ENCODE measurements around the gene SAT2.
"Not testable (repeated sequence)": the region's sequence is repeated elsewhere in the genome, so short reads cannot be mapped to it uniquely, and the experiment has no call there.

SAT2 gene

GRCh38 chr17:7627250-7628121 lies at the start of gene SAT2:
Gene SAT2, minus strand, starts transcription at chr17:7627821. Its CDS starts 186 bp downstream, at chr17:7627635.
- DNase-seq (ENCODE audit: low read depth in 2 of 2, low spot score in 1 of 2): peak; percentile 70 to 73

DNA sequence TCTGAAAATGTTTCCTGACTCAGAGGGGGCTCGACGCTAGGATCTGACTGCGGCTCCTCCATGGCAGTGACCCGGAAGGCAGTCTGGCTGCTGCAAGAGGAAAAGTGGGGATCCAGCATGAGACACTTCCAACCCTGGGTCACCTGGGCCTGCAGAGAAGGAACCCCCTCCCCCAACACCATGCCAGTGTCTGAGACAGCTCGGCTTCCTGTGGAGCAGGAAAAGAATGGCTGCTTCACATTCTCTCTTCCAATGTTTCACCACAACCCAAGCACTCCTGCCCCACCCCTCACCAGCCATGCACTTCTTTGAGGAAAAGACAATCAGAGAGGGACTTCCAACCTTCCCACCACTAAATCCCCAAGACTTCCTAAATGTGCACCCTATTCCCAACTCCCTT lies 48.9 kb upstream of the SAT2 start:
- DNase-seq (ENCODE audit: low read depth in 2 of 2, low spot score in 1 of 2): no peak

DNA sequence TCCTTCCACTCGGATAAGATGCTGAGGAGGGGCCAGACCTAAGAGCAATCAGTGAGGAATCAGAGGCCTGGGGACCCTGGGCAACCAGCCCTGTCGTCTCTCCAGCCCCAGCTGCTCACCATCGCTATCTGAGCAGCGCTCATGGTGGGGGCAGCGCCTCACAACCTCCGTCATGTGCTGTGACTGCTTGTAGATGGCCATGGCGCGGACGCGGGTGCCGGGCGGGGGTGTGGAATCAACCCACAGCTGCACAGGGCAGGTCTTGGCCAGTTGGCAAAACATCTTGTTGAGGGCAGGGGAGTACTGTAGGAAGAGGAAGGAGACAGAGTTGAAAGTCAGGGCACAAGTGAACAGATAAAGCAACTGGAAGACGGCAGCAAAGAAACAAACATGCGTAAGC lies 47.3 kb upstream of the SAT2 start:
- no peak for DNase-seq (ENCODE audit: low read depth in 2 of 2, low spot score in 1 of 2)

GRCh38 chr17:7673239-7673638 lies 45.6 kb upstream of the SAT2 start:
- DNase-seq (ENCODE audit: low read depth in 2 of 2, low spot score in 1 of 2): no peak

DNA sequence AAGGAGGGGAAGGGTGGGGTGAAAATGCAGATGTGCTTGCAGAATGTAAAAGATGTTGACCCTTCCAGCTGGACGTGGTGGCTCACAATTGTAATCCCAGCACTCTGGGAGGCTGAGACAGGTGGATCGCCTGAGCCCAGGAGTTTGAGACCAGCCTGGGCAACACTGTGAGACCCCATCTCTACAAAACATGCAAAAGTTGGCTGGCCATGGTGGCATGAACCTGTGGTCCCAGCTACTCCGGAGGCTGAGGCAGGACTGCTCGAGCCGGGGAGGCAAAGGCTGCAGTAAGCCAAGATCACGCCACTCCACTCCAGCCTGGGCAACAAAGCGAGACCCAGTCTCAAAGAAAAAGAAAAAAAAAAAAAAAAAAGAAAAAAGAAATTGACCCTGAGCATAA lies 40.9 kb upstream of the SAT2 start:
- DNase-seq (ENCODE audit: low read depth in 2 of 2, low spot score in 1 of 2): no peak

- DNase-seq (ENCODE audit: low read depth in 2 of 2, low spot score in 1 of 2): no peak
Measured at GRCh38 chr17:7667656-7668406, 40.2 kb upstream of the SAT2 start.

- no peak for DNase-seq (ENCODE audit: low read depth in 2 of 2, low spot score in 1 of 2)
Measured at GRCh38 chr17:7656958-7657609, 29.5 kb upstream of the SAT2 start.

DNA sequence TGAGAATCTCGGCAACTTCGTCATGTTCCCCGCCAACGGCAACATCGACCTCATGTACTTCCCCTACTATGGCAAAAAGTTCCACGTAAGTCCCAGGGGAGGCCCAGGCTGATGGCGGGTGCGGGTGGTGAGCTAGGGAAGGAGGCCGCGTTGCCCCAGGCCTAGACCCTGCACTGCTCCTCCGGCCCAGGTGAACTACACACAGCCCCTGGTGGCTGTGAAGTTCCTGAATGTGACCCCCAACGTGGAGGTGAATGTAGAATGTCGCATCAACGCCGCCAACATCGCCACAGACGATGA lies 27.9 kb upstream of the SAT2 start:
- DNase-seq (ENCODE audit: low read depth in 2 of 2, low spot score in 1 of 2): no peak

DNA sequence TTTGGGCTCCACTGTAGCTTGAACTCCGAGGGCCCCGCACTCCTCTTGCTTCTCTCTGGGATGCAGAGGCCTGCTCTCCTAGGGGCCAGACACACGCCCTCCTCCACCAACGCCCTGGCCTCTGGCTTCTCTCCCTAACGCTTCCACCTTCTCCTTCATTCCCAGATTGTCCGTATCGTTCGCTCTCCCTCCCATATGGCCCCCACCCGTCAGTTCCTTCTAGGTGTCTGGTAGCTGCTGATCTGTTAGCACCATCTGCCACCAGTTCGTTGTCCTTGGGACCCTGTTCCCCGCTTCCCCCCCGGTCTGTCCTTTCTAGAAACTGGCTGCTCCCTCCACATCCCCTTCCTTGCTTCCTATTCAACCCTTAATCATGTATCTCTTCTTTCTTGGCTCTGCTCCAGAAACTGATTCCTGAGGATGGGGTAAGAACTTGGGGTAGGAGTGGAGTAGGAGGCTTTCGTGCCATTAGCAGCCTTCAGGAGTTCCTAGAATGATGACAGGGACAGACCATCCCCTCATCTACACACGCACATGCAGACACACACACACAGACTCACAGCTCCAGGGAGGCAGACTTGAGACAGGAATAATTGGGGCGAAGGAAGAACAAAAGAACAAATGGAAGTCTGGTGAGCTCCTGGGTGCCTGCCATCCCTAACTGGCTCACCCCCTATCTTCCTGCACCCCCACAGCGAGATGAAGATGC lies 27.4 kb upstream of the SAT2 start:
- no peak for DNase-seq (ENCODE audit: low read depth in 2 of 2, low spot score in 1 of 2)

DNA sequence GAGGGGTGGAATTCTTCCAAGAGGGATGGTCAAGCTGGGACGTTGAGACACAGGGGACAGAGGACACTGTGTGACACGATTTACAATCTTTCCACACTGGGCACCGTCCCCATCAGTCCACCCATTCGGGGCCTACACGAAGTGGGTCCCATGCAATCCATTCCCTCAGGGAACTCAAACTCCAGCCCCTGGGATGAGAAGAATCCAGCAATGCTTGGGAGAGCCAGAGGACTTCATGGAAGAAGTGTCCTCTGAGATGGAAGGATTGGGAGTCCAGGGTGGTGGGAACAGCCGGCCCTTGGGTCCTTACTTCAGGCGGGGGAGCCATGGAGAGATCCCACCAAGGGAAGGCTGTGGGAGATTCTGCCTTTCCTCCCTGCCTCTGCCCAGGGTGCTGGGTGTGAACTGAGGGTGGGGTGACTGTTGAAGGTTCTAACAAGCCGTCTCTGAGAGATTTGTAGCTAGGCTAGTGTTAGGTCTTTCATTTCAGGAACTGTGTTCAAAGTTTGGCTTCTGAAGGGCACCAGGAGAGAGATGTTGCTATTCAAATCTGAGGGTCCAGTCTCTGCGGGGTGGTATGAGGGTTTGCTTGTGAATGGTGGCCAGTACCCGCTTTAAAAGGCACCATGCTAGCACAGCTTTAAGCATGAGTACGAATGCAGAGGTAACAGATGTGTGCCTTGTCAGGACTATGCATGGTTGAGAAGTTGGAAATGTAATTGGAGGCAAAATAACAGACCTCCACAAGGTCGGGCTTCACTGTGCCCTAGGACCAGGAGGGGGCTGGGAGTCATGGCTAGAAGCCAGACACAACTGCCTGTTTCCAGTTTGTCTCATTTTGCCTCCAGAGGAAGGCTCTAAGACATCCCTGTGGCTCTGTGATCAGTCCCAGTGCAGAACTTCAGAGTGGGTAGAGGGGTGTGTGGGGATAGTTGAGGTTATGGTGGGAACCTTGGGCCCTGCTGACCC lies 25.1 kb upstream of the SAT2 start:
- no peak for DNase-seq (ENCODE audit: low read depth in 2 of 2, low spot score in 1 of 2)

DNA sequence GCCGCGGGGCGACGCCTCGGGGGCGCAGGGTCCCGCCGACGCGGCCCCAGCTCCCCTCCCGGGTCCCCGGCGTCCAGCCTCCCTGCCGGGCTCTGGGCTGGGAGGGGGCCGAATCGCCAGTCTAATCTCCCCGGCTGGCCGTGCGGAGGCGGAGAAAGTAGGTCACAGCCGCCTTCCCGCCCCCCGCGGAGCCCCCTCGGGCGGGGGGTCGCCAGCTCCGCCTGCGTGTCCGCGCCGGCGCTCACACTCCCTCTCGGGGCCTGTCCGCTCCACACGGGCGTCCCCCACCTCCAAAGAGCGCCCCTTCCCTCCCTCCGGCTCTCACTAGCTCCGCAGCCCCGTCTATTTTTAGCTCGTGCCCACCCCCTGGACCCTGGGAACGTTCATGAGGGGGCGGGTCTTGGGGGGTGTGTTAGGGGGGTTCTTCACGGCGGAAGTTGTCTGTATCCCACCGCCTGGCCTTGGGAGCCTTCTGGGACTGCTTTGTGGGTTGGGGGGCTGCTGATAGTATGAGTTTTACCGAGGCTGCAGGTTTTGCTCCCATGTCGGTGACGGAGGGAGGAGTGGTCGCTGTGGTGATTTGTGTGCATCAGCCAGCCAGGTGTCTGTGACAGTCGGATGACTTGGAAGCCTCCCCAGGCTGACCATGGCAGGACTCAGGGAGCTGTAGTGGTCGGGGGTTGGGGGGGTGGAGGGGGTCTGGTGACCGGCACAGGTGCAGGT lies 24.2 kb upstream of the SAT2 start:
- DNase-seq (ENCODE audit: low read depth in 2 of 2, low spot score in 1 of 2): no peak

- no peak for DNase-seq (ENCODE audit: low read depth in 2 of 2, low spot score in 1 of 2)
Measured at GRCh38 chr17:7651097-7651664, 23.6 kb upstream of the SAT2 start.

GRCh38 chr17:7650509-7651096 lies 23.0 kb upstream of the SAT2 start, which contains the start of gene ATP1B2:
Gene ATP1B2, plus strand, starts transcription at chr17:7650926. Its CDS starts 593 bp downstream, at chr17:7651519.
- DNase-seq (ENCODE audit: low read depth in 2 of 2, low spot score in 1 of 2): peak; percentile 58 to 62

GRCh38 chr17:7647018-7647417 lies 19.4 kb upstream of the SAT2 start:
- no peak for DNase-seq (ENCODE audit: low read depth in 2 of 2, low spot score in 1 of 2)

DNA sequence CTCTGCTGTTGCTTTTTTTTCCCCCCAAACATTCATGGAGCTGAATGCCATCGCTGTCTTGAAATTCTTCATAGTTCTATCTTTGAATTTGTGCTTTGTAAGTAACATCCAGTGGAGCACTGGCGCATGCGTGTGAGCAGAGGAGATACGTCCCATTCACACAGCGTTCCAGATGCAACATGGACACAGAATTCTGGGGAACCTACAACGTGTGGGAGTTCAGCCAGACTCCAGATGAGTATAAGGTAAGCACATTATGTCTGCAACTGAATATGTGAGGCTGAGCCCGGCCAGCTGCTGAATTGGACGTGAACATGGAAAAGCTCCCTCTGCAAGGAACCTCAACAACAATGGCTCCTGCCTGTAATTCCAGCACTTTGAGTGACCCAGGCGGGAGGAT lies 18.8 kb upstream of the SAT2 start:
- no peak for DNase-seq (ENCODE audit: low read depth in 2 of 2, low spot score in 1 of 2)

GRCh38 chr17:7644775-7645174 lies 17.2 kb upstream of the SAT2 start:
- DNase-seq (ENCODE audit: low read depth in 2 of 2, low spot score in 1 of 2): no peak

DNA sequence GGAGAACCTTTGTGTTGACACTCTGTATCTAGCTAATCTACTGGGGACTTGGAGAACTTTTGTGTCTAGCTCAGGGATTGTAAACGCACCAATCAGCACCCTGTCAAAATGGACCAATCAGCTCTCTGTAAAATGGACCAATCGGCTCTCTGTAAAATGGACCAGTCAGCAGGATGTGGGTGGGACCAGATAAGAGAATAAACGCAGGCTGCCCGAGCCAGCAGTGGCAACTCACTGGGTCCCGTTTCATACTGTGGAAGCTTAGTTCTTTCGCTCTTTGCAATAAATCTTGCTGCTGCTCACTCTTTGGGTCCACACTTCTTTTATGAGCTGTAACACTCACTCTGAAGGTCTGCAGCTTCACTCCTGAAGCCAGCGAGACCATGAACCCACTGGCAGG lies 14.0 kb upstream of the SAT2 start:
- not testable (repeated sequence) for DNase-seq (ENCODE audit: low read depth in 2 of 2, low spot score in 1 of 2)

DNA sequence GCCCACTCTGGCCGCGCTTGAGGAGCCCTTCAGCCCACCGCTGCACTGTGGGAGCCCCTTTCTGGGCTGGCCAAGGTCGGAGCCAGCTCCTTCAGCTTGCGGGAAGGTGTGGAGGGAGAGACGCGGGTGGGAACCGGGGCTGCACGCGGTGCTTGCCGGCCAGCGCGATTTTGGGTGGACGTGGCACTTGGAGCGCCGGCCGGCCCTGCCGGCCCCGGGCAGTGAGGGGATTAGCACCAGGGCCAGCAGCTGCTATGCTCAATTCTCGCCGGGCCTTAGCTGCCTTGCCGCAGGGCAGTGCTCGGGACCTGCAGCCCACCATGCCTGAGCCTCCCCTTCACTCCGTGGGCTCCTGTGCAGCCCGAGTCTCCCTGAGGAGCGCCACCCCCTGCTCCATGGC lies 13.2 kb upstream of the SAT2 start:
- DNase-seq (ENCODE audit: low read depth in 2 of 2, low spot score in 1 of 2): no peak

DNA sequence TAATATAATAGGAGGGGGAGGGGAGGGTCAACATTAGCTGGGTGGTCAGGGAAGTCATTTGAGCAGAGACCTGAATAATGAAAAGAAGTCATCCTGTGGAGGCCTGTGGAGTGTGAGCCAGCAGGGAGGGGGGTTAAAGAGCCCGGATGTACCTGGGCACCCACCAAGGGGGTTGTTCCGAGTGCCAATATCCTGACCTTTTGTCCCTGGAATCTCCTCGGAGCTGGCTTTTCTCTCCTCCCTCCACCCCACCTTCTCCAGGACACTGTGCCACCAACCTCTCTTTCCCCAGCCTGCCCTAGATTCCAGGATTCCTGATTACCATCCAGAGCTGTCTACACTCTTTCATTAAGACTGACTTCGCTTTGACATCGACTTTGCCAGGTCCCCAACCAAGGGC lies 8.5 kb upstream of the SAT2 start:
- DNase-seq (ENCODE audit: low read depth in 2 of 2, low spot score in 1 of 2): no peak
